ENCODE data around the gene ALG2.
"Not testable (repeated sequence)": the region's sequence is repeated elsewhere in the genome, so short reads cannot be mapped to it uniquely, and the experiment has no call there.

The ALG2 gene

DNA sequence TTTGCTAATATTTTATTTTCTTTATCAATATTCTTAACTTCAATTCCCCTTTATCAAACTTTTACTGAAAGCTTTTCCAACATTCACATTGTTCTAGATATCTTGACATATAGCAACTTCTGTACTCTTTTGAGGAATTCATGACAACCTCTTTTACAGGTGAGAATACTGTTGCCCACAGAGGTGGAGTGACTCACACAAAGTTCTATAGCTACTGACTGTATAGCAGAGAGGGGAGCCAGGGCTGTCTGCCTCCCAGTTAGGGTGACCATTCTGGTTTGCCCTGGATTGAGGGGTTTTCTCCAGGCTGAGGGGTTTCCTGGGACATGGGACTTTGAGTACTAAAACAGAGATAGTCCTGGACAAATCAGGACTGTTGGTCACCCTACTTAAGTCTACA lies 16.6 kb upstream of the ALG2 start:
- DNase-seq (ENCODE audit: low read depth, low spot score), result no peak

DNA sequence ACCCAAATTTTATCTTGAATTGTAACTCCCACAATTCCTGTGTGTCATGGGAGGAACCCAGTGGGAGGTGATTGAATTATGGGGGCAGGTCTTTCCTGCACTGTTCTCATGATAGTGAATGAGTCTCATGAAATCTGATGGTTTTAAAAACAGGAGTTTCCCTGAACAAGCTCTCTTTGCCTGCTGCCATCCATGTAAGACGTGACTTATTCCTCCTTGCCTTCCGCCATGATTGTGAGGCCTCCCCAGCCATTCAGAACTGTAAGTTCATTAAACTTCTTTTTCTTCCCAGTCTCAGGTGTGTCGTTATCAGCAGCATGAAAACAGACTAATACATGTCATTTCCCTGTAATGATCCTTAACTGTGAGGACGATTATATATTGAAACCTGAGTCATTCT lies 16.1 kb upstream of the ALG2 start:
- DNase-seq (ENCODE audit: low read depth, low spot score), result not testable (repeated sequence)

DNA sequence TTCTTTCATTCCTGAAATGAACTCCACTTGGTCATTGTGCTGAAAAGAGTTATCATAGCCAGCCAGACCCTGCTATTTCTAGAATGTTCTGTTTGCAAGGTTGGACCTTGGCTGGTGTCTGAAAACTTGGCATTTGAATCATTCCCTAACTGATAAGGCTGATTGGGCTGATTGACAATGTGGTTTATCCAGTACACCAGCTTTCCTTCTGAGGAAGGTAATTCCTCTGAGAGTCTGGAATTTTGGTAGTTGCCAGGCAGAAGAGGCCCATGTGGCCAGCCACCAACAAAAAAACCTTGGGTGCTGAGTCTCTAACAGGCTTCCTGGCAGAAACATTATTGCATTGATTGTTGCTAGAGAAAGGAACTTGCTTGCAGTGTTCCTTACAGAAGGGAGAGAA lies 15.6 kb upstream of the ALG2 start:
- no peak for DNase-seq (ENCODE audit: low read depth, low spot score)

DNA sequence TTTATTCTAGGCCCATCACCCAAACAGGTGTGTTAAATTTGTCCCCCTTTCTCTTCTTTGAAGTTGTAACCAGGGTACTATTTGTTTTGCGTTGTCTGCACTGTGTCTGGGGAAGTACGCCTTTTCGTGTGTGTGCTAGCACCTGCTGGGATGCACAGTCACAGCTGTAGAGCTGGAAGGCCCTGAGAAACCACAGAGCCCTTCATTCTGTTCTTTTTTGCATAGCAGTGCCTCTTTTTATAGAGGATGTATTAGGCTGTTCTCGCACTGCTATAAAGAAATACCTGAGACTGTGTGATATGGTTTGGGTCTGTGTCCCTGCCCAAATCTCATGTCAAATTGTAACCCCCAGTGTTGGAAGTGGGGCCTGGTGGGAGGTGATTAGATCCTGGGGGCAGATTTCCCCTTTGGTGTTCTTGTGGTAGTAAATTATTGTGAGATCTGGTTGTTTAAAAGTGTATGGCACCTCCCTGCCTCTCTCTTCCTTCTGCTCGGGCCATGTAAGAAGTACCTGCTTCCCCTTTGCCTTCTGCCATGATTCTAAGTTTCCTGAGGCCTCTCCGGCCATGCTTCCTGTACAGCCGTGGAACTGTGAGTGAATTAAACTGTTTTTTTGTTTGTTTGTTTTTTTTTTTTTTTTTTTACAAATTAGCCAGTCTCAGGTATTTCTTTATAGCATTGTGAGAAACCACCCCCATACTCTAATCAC lies 14.3 kb upstream of the ALG2 start:
- DNase-seq (ENCODE audit: low read depth, low spot score), result no peak

DNA sequence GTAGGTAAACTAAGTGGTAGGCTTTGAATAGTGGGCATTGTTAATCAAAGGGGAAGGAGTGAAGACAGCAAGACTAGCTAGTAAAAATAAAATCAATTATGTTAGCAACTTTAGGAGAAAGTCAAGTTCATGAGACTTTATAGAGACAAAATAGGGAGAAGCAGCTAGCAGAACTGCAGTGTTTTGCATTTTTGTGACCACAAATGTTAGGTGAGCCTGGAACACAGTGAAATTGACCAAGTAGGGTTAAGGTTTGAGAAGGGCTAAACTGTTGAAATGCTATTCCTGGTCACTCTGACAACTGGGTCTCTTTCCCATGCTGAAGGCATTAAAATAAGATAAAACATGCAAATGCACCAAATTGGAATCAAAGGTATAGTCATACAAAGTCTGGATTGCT lies 13.3 kb upstream of the ALG2 start:
- no peak for DNase-seq (ENCODE audit: low read depth, low spot score)

DNA sequence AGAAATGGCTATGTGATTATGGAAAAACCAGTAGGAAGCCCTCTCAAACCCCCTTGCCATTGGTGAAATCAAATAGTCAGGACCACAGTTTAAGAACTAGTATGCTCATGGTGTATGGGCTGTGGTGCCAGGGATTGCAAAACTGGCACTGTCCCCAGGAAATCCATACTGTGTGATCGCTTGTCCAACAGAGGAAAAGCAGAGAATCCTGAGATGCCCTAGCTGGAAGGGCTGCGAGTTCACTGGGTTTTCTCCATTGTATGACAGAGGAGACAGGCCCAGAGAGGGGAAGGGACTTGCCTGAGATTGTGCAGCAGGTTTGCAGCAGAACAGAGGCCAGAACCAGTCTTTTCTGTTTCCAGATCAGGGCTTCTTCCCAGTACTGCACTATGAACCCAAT lies 12.9 kb upstream of the ALG2 start:
- no peak for DNase-seq (ENCODE audit: low read depth, low spot score)

DNA sequence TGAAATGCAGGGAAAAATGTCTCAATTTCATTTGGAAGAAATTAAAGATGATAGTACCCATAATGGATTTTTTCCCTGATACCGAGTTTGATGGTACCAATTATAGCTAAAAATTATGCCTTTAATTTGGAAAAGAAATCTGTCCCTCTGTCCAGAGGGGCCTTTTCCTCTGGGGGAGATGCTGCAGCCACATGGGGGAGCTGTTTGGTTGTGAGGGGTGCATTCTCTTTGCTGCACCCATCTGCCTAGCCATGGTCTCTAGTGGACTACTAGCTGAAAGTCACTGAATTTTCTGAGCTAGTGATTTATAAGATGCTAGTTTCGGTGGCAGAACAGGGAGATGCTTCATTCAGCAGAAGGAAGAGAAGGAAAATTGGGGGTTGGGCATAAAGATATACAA lies 10.0 kb upstream of the ALG2 start:
- DNase-seq (ENCODE audit: low read depth, low spot score), result no peak

DNA sequence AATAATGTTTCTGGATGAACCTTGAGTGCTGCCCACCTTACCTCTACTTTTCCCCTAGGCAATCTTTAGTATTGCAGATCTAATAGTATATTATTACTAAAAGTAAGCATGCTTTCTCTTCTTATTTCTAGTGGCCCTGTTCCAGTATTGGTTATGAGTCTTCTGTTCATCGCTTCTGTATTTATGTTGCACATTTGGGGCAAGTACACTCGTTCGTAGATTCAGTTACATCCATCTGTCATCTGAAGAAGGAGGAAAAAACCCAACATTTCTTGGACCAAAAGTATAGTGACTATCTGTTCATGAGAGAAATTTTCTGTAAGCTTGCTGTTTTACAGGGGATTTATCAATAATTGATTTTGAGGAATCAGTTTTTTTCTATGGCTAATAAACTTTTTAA lies 8.5 kb upstream of the ALG2 start:
- DNase-seq (ENCODE audit: low read depth, low spot score), result no peak

DNA sequence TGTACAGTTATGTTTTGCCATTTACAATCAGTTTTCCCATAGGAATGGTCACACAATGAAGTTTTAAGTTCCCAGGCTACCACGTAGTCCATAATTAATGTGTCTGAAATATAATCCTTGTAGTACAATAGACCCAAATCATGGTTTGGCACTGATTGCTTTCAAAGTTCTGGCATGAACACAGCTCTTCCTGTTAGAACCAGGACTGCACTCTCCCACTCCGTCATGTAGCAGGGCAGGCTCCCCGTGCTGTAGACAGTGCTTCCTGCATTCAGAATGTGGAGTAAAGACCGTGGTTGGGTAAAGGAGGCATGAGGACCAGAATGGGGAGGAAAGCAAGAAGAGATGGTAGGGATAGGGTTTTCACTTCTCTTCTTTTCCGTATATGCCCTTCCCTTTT lies 4.3 kb upstream of the ALG2 start:
- no peak for DNase-seq (ENCODE audit: low read depth, low spot score)

DNA sequence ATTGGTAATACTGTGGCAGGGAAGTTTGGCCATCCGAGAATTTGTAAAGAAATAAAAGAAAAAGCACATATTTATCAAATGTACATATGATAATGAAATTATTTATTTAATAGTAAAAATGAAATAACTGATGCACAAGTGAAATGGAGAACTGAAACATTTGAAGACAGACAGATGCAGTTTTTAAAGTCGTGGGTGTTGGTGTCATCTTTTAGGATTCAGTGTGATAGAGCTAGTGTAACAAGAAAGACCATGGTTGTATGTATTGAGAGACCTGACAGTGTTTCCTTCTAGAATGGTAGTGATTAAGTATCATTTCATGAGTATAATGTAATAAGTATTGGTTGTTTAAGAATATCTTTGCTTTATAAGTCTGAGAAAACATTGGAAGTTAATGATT lies 2.7 kb upstream of the ALG2 start:
- no peak for DNase-seq (ENCODE audit: low read depth, low spot score)

DNA sequence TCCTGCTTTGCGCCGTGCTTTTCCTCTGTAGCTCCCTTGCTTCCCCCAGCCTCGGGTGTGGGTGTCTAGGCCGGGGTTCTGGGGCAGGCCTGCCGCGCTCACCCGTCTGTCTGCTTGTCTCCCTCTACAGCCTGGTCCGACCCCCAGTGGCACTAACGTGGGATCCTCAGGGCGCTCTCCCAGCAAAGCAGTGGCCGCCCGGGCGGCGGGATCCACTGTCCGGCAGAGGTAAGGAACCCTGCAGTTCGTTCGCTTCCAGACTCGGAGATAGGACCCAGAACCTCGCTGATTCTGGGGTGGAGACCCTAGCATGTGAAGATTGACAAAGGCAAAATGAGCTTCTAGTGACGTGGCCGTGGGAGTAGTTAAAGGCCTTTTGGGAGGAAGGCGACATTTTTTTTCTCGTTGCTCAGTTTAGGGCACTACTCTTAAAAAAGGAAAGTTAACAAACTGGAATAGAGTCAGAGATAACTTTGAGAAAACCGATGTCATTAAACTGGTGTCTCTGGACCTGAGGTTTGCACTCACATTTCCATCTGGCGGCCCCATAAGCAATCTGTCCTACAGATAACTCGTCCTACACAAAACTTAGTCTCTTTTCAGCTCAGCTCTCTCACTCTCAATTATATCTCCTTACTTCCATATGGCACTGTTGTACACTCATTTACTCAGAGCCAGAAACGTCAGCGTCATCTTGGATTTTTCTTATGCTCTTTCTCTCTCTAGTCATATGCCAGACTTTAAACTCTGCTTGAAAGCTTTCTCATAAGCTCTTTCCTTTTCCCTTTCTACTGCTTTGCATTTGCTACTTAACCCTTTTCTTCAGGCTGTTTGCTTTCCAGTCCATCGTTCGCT lies 901 bp upstream of the ALG2 start:
- no peak for DNase-seq (ENCODE audit: low read depth, low spot score)

DNA sequence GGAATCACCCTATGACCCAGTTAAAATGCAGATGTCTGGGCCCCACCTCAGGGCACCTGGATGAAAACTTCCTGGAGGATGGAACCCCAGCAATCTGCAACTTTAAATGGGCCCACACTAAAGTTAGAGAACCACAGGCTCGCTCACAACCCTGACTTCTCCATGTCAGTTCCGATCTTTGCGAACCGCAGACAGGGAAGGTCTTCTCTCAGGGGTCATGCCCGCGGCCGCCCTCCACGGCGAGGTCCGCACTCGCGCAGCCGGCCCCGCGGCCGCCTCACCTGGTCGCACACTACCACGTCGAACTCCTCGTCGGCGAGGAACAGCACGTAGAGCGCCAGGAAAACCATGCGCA lies 499 bp downstream of the ALG2 start:
- no peak for DNase-seq (ENCODE audit: low read depth, low spot score)

DNA sequence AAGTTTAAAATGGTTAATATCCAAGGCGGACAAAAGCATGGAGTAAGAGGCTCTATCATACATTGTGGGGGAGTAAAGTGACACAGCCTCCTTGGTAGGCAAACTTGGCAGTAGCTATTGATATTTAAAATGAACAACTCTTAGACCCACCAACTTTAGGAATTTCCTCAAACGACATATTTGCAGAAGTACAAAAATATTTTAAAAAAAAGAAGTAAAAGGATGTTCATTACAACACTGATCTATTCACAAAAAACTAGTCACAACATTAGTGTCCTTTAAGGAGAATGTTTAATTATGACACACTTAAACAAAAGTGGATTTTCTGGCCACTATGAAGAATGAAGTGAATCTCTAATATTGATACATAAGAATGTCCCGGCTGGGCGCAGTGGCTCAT lies 1.7 kb downstream of the ALG2 start:
- no peak for DNase-seq (ENCODE audit: low read depth, low spot score)

DNA sequence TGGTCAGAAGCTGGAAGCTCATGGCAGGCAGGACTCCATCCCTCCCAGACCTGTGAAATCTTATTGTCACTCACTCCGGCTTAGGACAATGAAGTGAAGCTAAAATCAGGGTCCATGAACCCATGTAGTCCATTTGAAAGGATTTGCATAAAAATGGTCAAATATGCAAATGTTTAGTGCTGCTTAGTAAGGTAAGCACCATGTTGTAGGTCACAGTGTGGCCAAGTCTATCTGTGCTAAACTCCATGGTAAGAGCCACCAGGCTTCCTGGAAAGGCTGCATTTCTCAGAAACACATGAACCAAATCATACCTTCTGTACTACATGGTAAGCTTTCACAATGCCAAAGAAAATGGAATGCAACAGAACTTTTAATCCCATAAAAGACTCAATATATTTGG lies 5.7 kb downstream of the ALG2 start:
- DNase-seq (ENCODE audit: low read depth, low spot score), result no peak

DNA sequence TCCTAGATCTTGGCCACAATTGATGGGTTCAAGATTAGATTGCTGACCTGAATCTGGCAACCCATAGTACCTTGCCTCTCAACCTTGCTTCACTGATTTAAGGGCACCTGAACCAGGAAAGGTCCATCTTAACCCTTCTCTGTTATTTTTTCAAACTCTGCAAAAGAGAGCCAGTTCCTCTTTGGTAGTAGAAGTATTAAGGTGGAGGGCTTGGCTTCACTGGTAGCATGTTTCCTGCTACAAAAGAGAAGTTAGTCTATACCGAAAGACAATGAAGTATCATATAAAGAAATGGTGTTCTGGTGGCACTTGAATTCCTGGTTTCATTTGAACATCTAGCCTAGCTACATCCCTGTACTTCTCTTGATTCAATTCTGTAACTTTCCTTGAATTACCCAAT lies 8.5 kb downstream of the ALG2 start:
- DNase-seq (ENCODE audit: low read depth, low spot score), result no peak

DNA sequence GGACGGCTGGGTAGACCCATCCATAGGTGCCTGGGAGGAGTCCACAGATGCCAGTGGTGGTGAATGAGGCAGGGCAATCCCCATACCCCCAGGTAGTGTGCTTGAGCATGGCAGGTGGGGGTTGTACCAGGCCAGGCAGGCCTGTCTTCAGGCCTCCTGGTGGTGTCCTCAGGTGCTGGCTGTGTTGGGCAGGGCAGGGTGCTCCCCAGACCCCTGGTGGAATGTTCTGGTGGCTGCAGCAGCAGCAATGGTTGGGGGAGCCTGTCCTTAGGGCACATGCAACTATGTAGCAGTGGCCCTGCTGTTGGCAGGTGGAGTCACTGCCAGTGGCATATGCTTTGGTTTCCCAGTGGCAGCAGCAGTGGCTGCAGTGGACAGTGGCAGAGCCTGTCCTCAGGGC lies 10.0 kb downstream of the ALG2 start:
- DNase-seq (ENCODE audit: low read depth, low spot score), result peak; percentile 23

DNA sequence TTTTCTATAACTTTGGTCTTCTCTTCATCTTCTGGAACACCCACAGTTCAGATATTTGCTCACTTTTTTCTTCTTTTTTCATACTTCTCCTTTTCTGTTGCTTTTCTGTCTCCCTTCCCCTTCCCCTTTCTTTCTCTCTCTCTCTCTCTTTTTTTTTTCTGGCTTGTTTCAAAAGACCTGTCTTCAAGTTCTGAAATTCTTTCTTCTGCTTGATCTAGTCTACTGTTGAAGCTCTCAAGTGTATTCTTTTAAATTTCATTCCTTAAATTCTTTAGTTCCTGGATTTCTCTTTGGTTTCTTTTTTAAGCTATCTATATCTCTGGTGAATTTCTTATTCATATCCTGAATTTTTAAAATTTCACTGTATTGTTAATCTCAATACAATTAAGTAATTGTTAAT lies 11.2 kb downstream of the ALG2 start:
- DNase-seq (ENCODE audit: low read depth, low spot score), result no peak

DNA sequence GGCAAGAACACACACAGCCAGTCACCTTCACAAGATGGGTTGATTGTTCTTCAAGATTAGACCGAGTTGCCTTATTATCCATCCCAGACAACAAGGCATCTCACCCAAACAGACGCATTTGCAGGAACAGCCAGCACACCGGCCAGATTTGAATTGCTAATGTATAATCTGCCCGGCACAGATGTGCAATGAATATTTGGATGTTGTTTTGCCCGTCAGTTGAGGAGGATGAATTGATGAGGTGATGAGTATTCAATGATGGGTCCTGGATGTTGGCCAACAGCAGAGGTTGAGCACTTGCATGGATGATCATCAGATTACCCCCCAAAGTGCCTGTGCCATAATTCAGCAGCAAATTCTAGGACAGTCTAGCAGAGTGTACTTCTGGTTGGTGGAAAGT lies 20.1 kb downstream of the ALG2 start:
- DNase-seq (ENCODE audit: low read depth, low spot score), result no peak

DNA sequence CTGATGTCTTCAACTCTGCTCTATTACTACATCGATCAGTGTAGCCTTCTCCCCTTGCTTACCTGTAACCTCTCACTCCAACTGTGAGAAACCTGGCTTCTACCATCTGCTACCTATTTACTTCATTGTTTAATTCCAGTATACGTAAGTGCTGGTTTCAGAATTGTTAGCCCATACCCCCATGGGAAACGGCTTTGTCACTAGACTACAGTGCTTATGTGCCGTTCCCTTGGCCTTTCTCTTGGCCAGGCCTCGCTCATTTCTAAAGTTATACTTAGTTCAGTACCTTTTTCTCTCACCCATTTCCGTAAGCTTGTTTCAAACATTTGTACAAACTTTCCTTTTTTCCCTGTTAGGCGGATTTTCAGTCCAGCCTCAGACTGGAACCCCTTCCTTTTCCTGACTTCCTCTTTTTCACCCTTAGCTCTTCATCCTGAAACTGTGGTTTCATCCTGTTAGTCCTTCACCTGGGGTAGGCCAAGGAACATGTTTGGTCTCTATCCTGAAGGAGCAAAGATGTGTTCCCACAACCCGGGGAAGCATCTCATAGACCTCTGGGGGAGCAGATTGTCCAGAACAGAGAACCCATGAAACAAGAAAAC lies 21.7 kb downstream of the ALG2 start:
- no peak for DNase-seq (ENCODE audit: low read depth, low spot score)

DNA sequence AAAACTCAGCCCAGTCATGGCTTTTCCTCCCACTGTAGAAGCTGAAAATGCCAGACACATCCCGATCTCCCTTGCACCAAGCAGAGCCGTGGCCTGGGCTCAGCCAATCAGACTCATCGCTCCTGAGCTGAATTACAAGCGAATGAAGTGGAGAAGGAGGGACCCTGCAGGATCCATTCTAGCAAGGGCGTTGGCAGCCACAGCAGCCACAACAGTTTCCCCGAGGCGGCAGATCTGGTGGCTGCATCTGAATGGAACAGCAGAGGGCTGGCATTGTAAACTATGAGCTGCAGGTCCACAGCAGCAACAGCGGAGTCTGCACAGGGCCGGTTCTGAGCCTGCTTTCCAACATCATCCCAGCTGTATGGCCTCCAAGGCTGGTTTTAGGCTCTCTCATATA lies 23.8 kb downstream of the ALG2 start:
- DNase-seq (ENCODE audit: low read depth, low spot score), result peak; percentile 82

DNA sequence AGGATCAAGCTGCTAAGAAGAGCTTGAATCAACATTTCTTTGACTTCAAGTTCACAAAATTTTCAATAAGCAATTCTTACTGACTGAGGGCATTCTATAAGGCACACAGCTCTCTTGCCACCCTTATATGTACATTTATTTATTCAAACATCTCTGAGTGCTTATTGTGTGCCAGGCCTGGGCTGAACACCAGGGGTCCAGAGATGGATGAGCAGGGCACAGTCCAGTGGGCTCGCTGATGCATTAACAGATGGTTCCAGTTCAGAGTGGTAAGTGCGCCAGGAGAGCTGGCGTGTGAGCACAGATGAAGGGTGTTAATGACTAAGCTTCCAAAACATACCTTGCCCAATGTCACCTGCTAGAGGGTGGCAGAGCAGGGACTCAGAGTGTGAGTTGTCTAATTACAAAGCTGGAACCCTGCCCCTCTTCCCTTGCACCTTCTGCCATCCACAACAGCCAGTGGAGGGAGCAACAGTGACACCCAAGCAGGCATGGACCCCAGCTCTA lies 24.6 kb downstream of the ALG2 start:
- no peak for DNase-seq (ENCODE audit: low read depth, low spot score)

DNA sequence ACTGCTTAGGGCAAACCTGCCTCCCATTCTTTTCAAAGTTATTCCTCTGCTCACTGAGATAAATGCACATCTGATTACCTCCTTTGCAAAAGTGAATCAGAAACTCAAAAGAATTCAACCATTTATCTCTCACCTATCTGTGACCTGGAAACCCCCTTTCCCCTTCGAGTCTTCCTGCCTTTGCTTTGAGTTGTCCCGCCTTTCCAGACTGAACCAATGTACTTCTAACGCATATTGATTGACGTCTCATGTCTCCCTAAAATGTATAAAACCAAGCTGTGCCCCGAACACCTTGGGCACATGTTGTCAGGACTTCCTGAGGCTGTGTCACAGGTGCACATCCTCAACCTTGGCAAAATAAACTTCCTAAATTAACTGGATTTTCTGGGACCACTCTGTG lies 25.3 kb downstream of the ALG2 start:
- not testable (repeated sequence) for DNase-seq (ENCODE audit: low read depth, low spot score)

DNA sequence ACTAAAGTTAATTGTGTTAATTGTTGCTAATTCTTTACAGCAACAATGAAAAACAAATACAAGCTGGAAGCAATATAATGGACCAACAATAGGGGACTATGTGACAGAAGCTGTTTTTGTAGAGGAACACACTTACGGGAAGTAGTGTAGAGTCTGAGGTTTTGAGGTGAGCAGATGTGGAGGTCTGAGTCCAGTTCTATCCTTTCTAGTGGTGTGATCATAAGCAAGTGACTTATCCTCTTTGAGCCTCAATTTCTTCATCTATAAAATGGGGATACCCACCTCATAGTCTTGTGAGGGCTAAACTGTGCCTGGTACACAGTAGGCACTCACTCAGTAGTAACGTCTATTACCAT lies 28.3 kb downstream of the ALG2 start:
- DNase-seq (ENCODE audit: low read depth, low spot score), result no peak

All from ELF-1 (cell line).